ENCODE results near the gene NFIA. TPM values are rescaled to one million over a fixed set of nuclear protein-coding genes. Genes with fewer than 3 reads are reported as not detected.

NFIA gene
- total RNA-seq, 1 experiment from 2014 or later = 12.7 TPM

DNA sequence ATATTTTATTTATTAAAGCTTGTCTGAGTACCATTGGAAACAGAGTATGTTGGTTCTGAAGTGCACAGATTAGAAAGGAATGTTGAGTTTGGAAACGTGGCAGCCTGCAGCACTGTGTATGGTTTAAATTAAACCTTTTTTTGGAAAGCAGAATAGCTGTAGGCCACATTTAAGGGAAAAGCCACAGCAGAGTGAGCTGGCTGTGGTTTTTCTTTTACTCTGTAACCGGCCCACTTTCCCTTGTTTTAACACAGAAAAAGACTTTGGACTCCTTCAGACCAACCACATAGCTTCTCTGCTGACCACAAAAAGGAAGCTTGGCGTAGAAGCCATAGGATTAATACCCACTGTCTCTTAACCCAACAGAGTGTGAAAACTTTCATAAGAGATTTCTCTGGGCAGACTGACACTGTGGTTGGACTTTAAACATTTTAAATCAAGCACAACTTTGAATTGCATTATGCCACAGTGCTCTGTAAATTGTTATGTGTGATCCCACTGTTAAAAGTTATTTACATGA is 75.2 kb downstream of the NFIA start:
- intact Hi-C loops (cut with micrococcal nuclease) = no loop called here
- Histone ChIP-seq H3K36me3 (ENCODE audit: low read depth, low read length) (no peaks in the 10 kb centered on the region), H4K20me1 (ENCODE audit: low read length) (no peaks in the 10 kb centered on the region), H3K9me3 (ENCODE audit: low read length) (no peaks in the 10 kb centered on the region), H3K9me2 (replicated peaks; ENCODE audit: low read length) (no peaks in the 10 kb centered on the region), H3F3A (ENCODE audit: low read length, unreplicated experiment) (no peaks in the 10 kb centered on the region), H3K27ac (ENCODE audit: low read length) (no peak overlapping the region), H3K9ac (ENCODE audit: low read length) (no peak overlapping the region), H3K4me2 (ENCODE audit: low read length) (no peak overlapping the region), H2AFZ (ENCODE audit: low read length) (no peak overlapping the region), H3K4me1 (ENCODE audit: insufficient read depth, low read length) (0 out of 2 replicates have a peak, but pooled peaks cover 4% of the 10 kb centered on the region), H3K27me3 (ENCODE audit: low read length) (no peaks in the 10 kb centered on the region), H3K79me2 (ENCODE audit: low read length) (no peaks in the 10 kb centered on the region), H3K4me3 (ENCODE audit: low read length) (no peak overlapping the region)
- POLR2A ChIA-PET (ENCODE audit: unreplicated experiment) = no interaction called here
- BruUV-seq (replicated peaks) = no TSS peak
- no peak for DNase-seq
- CTCF ChIA-PET = no interaction called here
- TF ChIP-seq EZH2phosphoT487 (IDR thresholded peaks at IDR 0.05; ENCODE audit: borderline replicate concordance, low read length) (no peak), EZH2 (IDR thresholded peaks at IDR 0.05; ENCODE audit: low read length, unreplicated experiment) (no peak)
- TF ChIP-seq, protein P1, sequence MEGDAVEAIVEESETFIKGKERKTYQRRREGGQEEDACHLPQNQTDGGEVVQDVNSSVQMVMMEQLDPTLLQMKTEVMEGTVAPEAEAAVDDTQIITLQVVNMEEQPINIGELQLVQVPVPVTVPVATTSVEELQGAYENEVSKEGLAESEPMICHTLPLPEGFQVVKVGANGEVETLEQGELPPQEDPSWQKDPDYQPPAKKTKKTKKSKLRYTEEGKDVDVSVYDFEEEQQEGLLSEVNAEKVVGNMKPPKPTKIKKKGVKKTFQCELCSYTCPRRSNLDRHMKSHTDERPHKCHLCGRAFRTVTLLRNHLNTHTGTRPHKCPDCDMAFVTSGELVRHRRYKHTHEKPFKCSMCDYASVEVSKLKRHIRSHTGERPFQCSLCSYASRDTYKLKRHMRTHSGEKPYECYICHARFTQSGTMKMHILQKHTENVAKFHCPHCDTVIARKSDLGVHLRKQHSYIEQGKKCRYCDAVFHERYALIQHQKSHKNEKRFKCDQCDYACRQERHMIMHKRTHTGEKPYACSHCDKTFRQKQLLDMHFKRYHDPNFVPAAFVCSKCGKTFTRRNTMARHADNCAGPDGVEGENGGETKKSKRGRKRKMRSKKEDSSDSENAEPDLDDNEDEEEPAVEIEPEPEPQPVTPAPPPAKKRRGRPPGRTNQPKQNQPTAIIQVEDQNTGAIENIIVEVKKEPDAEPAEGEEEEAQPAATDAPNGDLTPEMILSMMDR (conservative IDR thresholded peaks at IDR 0.05; ENCODE audit: low read depth, low read length) = no peak
- no peak for ATAC-seq

DNA sequence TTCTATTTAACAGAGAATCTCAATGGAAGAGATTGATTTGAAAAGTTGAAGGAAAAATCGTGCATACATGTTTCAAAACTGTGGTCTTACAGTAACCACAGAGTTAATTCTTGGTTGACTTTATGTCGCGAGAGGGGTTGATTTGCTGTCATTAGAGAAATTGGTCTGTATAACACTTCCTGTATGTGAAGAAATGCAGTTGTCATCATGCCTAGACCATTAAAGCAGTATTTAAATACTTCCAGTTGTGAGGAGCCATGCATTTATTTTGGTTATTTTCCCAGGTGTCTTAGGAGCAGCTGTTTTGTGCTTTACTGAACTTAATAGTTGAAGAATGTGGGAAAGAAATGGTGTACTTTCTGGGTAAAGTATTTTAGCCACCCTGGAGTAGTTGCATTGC is 76.2 kb downstream of the NFIA start:
- no TSS peak for BruUV-seq (replicated peaks)
- Histone ChIP-seq H3K4me3 (ENCODE audit: low read length) (no peak overlapping the region), H3K4me2 (ENCODE audit: low read length) (no peak overlapping the region), H3F3A (ENCODE audit: low read length, unreplicated experiment) (no peaks in the 10 kb centered on the region), H3K79me2 (ENCODE audit: low read length) (no peaks in the 10 kb centered on the region), H3K27me3 (ENCODE audit: low read length) (no peaks in the 10 kb centered on the region), H3K9me2 (replicated peaks; ENCODE audit: low read length) (no peaks in the 10 kb centered on the region), H2AFZ (ENCODE audit: low read length) (no peak overlapping the region), H4K20me1 (ENCODE audit: low read length) (no peaks in the 10 kb centered on the region), H3K36me3 (ENCODE audit: low read depth, low read length) (no peaks in the 10 kb centered on the region), H3K9ac (ENCODE audit: low read length) (no peak overlapping the region), H3K27ac (ENCODE audit: low read length) (no peak overlapping the region), H3K4me1 (ENCODE audit: insufficient read depth, low read length) (0 out of 2 replicates have a peak, but pooled peaks cover 4% of the 10 kb centered on the region), H3K9me3 (ENCODE audit: low read length) (no peaks in the 10 kb centered on the region)
- DNase-seq (no peak), ATAC-seq (no peak)
- ChIA-PET CTCF (no interaction called here), POLR2A (ENCODE audit: unreplicated experiment) (no interaction called here)
- intact Hi-C loops (cut with micrococcal nuclease) = no loop called here
- TF ChIP-seq EZH2phosphoT487 (IDR thresholded peaks at IDR 0.05; ENCODE audit: borderline replicate concordance, low read length) (no peak), EZH2 (IDR thresholded peaks at IDR 0.05; ENCODE audit: low read length, unreplicated experiment) (no peak)
- TF ChIP-seq, protein P1 (conservative IDR thresholded peaks at IDR 0.05; ENCODE audit: low read depth, low read length) = no peak

DNA sequence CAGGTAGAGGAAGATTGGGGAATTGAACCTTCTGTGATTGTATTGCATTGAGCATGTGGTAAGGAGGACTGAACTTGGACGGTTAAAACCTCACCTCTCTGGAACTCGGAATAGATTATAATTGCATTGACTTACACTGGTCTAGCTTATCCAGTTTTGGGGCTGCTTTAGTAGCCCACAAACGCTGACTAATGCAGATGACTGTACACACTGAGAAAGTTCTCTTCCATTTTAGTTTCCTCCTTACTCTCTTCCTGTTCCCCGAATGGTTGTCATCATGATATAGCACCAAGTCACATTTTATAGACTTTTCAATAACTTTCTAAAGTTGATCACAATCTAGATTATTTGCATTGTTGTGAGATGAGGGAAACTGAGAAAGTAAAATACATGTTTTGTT is 78.2 kb downstream of the NFIA start:
- Histone ChIP-seq H3K4me1 (ENCODE audit: insufficient read depth, low read length) (0 out of 2 replicates have a peak, but pooled peaks cover 4% of the 10 kb centered on the region), H4K20me1 (ENCODE audit: low read length) (no peaks in the 10 kb centered on the region), H3K9ac (ENCODE audit: low read length) (no peak overlapping the region), H3K9me3 (ENCODE audit: low read length) (no peaks in the 10 kb centered on the region), H3F3A (ENCODE audit: low read length, unreplicated experiment) (no peaks in the 10 kb centered on the region), H3K27ac (ENCODE audit: low read length) (no peak overlapping the region), H2AFZ (ENCODE audit: low read length) (no peak overlapping the region), H3K9me2 (replicated peaks; ENCODE audit: low read length) (no peaks in the 10 kb centered on the region), H3K79me2 (ENCODE audit: low read length) (no peaks in the 10 kb centered on the region), H3K27me3 (ENCODE audit: low read length) (no peaks in the 10 kb centered on the region), H3K4me3 (ENCODE audit: low read length) (no peak overlapping the region), H3K4me2 (ENCODE audit: low read length) (no peak overlapping the region), H3K36me3 (ENCODE audit: low read depth, low read length) (no peaks in the 10 kb centered on the region)
- TF ChIP-seq, protein P1 (conservative IDR thresholded peaks at IDR 0.05; ENCODE audit: low read depth, low read length) = no peak
- no peak for TF ChIP-seq EZH2phosphoT487 (IDR thresholded peaks at IDR 0.05; ENCODE audit: borderline replicate concordance, low read length)
- BruUV-seq (replicated peaks) = no TSS peak
- no peak; the same call in 1 of the 2 replicates for ATAC-seq
- POLR2A ChIA-PET (ENCODE audit: unreplicated experiment) = no interaction called here
- intact Hi-C loops (cut with micrococcal nuclease) = no loop called here
- CTCF ChIA-PET = no interaction called here
- DNase-seq = peak; percentile 31

Measured in PC-3 (cell line).